ENCODE measurements around the gene ZNF507. TPM values are rescaled to one million over a fixed set of nuclear protein-coding genes. Genes with fewer than 3 reads are reported as not detected.

ZNF507 gene
- total RNA-seq, 3 donors from 2014 or later, result 18.4 to 29.5 (median 21.6) TPM

DNA sequence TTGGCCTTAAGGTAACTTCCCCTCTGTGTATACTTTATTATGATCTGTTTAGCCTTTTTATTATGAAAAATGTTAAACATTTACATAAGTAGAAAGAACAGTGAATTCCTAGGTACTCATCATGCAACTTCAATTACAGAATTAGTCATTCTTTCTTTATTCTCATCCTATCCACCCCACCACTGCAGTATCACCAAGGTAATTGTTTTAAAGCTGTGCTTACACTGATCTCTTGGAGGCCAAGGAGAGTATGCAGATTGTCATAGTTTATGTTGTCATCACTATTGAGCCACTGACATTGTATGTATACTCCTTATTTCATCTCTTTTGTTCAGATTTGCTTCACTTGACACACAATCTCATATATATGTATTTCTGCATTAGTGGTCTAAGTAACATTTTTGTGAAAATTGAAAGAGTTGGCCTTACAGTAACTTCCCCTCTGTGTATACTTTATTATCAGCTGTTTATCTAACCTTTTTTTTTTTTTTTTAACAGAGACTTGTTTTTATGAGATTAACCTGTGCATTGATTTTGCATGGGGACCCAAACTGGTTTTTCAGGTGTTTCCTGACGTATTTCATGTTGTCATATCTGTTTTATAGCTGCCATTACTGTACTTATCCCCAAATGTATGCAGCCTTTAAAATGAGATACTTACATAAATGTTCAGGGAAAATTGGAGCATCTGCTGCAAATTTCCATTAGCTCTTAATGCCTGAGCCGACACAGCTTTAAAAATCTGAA is 4.5 kb downstream of the ZNF507 start:
- H3K9me3 ChIP-seq, result no peaks in the 10 kb centered on the region
- H3K4me1 ChIP-seq (ENCODE audit: low read depth), result peaks cover 31% of the 10 kb centered on the region
- no peaks in the 10 kb centered on the region for H3K36me3 ChIP-seq (ENCODE audit: low read depth)
- intact Hi-C loops (cut with DNase I, micrococcal nuclease), result loop anchor here in 1 of 2 donors (10.0 kb wide), 1 partner anchor 55 kb away; the partner anchor contains the start of gene DPY19L3
- H3K4me3 ChIP-seq, result no peak overlapping the region
- no peak for ATAC-seq
- DNase-seq, result no peak
- TF ChIP-seq CTCF (IDR thresholded peaks at IDR 0.05), result no peak

GRCh38 chr19:32350471-32350865 is 5.1 kb downstream of the ZNF507 start:
- intact Hi-C loops (cut with DNase I, micrococcal nuclease), result loop anchor here in 1 of 2 donors (10.0 kb wide), 1 partner anchor 54 kb away; the partner anchor contains the start of gene DPY19L3
- peak; percentile 59 for ATAC-seq
- peaks cover 35% of the 10 kb centered on the region for H3K4me1 ChIP-seq (ENCODE audit: low read depth)
- H3K9me3 ChIP-seq, result no peaks in the 10 kb centered on the region
- TF ChIP-seq CTCF (IDR thresholded peaks at IDR 0.05), result no peak
- no peaks in the 10 kb centered on the region for H3K36me3 ChIP-seq (ENCODE audit: low read depth)
- no peak overlapping the region for H3K4me3 ChIP-seq
- no peak for DNase-seq

- TF ChIP-seq CTCF (IDR thresholded peaks at IDR 0.05), result no peak
- no peaks in the 10 kb centered on the region for H3K36me3 ChIP-seq (ENCODE audit: low read depth)
Measured at GRCh38 chr19:32350987-32351348, 5.6 kb downstream of the ZNF507 start.

GRCh38 chr19:32352241-32352630 is 6.8 kb downstream of the ZNF507 start:
- no peak for TF ChIP-seq CTCF (IDR thresholded peaks at IDR 0.05)
- DNase-seq (no peak), ATAC-seq (no peak)
- Histone ChIP-seq H3K36me3 (ENCODE audit: low read depth) (peaks cover 2% of the 10 kb centered on the region), H3K4me1 (ENCODE audit: low read depth) (peaks cover 30% of the 10 kb centered on the region), H3K9me3 (no peaks in the 10 kb centered on the region), H3K4me3 (no peak overlapping the region)
- intact Hi-C loops (cut with DNase I, micrococcal nuclease), result loop anchor here in 1 of 2 donors (10.0 kb wide), 1 partner anchor 53 kb away; the partner anchor contains the start of gene DPY19L3

More at GRCh38 chr19:32350987-32351348, 5.6 kb downstream of the ZNF507 start:
- DNase-seq (no peak), ATAC-seq (no peak)
- intact Hi-C loops (cut with DNase I, micrococcal nuclease), result loop anchor here in 1 of 2 donors (10.0 kb wide), 1 partner anchor 54 kb away; the partner anchor contains the start of gene DPY19L3
- H3K9me3 ChIP-seq, result no peaks in the 10 kb centered on the region
- no peak overlapping the region for H3K4me3 ChIP-seq
- H3K4me1 ChIP-seq (ENCODE audit: low read depth), result peaks cover 38% of the 10 kb centered on the region

DNA sequence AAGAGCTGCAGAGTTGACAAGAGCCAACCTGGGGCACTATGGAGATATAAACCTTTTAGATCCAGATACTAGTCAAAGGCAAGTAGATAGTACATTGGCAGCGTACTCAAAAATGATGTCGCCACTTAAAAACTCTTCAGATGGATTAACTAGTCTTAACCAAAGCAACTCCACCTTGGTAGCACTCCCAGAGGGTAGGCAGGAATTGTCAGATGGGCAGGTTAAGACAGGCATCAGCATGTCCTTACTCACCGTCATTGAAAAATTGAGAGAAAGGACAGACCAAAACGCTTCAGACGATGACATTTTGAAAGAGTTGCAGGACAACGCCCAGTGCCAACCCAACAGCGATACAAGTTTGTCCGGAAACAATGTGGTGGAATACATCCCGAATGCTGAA is 8.9 kb downstream of the ZNF507 start:
- Histone ChIP-seq H3K9me3 (no peaks in the 10 kb centered on the region), H3K4me3 (no peak overlapping the region), H3K36me3 (ENCODE audit: low read depth) (peaks cover 5% of the 10 kb centered on the region), H3K4me1 (ENCODE audit: low read depth) (peaks cover 18% of the 10 kb centered on the region)
- no peak for TF ChIP-seq CTCF (IDR thresholded peaks at IDR 0.05)
- DNase-seq (no peak), ATAC-seq (no peak)
- intact Hi-C loops (cut with DNase I, micrococcal nuclease), result loop anchor here in 1 of 2 donors (10.0 kb wide), 1 partner anchor 50 kb away; the partner anchor contains the start of gene DPY19L3

All from mucosa of descending colon (tissue), 3 donors.